Measurements from ENCODE around the gene SRRM4.

DNA sequence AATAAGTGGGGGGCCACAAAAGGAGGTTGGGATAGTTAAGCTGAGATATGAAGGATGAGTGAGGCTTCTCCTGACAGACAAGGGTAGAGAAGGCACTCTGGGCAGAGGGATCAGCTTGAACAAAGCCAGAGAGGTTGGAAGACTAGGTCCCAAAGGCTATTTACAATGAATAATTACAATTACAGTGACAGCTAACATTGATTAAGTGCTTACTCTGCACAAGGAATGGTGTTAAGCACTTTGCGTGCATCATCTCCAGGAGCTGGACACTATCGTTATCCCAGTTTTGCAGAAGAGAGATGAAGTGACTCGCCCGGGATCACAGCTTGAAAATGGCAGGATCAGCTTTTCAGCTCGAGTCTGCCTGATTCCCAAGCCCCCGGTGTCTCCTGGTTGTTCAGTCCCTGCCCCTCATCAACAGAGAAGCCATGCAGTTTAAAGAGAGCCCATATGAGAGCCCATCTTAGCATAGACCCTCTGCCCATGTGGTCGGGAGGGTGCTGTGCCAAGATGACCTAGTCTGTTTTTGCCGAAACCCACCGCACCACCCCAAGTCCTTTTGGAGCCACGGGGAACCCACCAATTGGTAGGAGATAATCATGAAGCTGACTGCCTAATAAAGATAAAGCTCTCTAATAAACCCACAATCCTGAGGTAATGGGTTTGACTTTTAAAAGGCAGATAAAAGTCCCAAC lies 107.5 kb downstream of the SRRM4 start:
- no peak for TF ChIP-seq POLR2A (IDR thresholded peaks at IDR 0.05)
- TF ChIP-seq, protein P1, sequence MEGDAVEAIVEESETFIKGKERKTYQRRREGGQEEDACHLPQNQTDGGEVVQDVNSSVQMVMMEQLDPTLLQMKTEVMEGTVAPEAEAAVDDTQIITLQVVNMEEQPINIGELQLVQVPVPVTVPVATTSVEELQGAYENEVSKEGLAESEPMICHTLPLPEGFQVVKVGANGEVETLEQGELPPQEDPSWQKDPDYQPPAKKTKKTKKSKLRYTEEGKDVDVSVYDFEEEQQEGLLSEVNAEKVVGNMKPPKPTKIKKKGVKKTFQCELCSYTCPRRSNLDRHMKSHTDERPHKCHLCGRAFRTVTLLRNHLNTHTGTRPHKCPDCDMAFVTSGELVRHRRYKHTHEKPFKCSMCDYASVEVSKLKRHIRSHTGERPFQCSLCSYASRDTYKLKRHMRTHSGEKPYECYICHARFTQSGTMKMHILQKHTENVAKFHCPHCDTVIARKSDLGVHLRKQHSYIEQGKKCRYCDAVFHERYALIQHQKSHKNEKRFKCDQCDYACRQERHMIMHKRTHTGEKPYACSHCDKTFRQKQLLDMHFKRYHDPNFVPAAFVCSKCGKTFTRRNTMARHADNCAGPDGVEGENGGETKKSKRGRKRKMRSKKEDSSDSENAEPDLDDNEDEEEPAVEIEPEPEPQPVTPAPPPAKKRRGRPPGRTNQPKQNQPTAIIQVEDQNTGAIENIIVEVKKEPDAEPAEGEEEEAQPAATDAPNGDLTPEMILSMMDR (IDR thresholded peaks at IDR 0.05 in 4 of 5, conservative IDR thresholded peaks at IDR 0.05 in 1 of 5) = no peak
